Osteoblast (primary cell): ENCODE results near the gene SS18L1. TPM values are rescaled to one million over a fixed set of nuclear protein-coding genes. Genes with fewer than 3 reads are reported as not detected.

Experiments
- DNase-seq: peaks from one replicate; pipeline ENCODE4 v3.0.0; 2011; ENCODE audit warnings: low spot score, mixed read lengths; ENCODE audit not compliant: insufficient read length; ENCODE audit errors: missing footprints
- H2AFZ ChIP-seq: 2 replicates; pipeline ENCODE4 v1.6.0; 2011; ENCODE audit warnings: mild to moderate bottlenecking, low read length
- H3K27ac ChIP-seq: 2 replicates; pipeline ENCODE4 v1.5.1; 2011; ENCODE audit warnings: mild to moderate bottlenecking, low read depth, low read length, moderate library complexity
- H3K27me3 ChIP-seq: 2 replicates; pipeline ENCODE4 v1.6.0; 2012; ENCODE audit warnings: mild to moderate bottlenecking, control low read depth, inconsistent platforms, low read length, moderate library complexity; ENCODE audit not compliant: insufficient read depth
- H3K36me3 ChIP-seq: 2 replicates; pipeline ENCODE4 v1.5.1; 2011; ENCODE audit warnings: mild to moderate bottlenecking, low read length, control low read depth, moderate library complexity; ENCODE audit not compliant: insufficient read depth
- H3K4me1 ChIP-seq: 2 replicates; pipeline ENCODE4 v1.5.1; 2011; ENCODE audit warnings: mild to moderate bottlenecking, low read length, control low read depth, moderate library complexity; ENCODE audit not compliant: insufficient read depth
- H3K4me2 ChIP-seq: 2 replicates; pipeline ENCODE4 v1.6.0; 2011; ENCODE audit warnings: mild to moderate bottlenecking, low read length; ENCODE audit not compliant: insufficient read depth
- H3K4me3 ChIP-seq: fragments of 200-600 bp; sonication (generic); 3 replicates; pipeline ENCODE4 v1.5.1; 2012; ENCODE audit warnings: mild to moderate bottlenecking, low read length, inconsistent platforms; ENCODE audit not compliant: insufficient read depth
- H3K79me2 ChIP-seq: 2 replicates; pipeline ENCODE4 v1.6.0; 2012; ENCODE audit warnings: mild to moderate bottlenecking, low read length, control low read depth, inconsistent platforms; ENCODE audit not compliant: insufficient read depth
- H3K9me3 ChIP-seq: 2 replicates; pipeline ENCODE4 v1.5.1; 2011; ENCODE audit warnings: low read depth, low read length, control low read depth
- H4K20me1 ChIP-seq: 2 replicates; pipeline ENCODE4 v1.6.0; 2012; ENCODE audit warnings: mild to moderate bottlenecking, low read length, control low read depth; ENCODE audit not compliant: insufficient read depth
- total RNA-seq: library from RNA; depleted of rRNA; stranded (reverse); fragments of >200 nt; gene quantifications from 2 replicates; pipeline ENCODE4 v1.2.3, GENCODE V29; 2012
- TF ChIP-seq, protein P1 (sequence below): IDR thresholded peaks from 2 replicates; pipeline ENCODE4 v1.5.1; 2011; ENCODE audit warnings: mild to moderate bottlenecking, low read depth, low read length, moderate library complexity; ENCODE audit errors: extremely low read depth

Gene SS18L1
- total RNA-seq, 1 donor: 12.7 TPM

GRCh38 chr20:62128502-62128901 is 15.1 kb upstream of the SS18L1 start:
- TF ChIP-seq, protein P1, sequence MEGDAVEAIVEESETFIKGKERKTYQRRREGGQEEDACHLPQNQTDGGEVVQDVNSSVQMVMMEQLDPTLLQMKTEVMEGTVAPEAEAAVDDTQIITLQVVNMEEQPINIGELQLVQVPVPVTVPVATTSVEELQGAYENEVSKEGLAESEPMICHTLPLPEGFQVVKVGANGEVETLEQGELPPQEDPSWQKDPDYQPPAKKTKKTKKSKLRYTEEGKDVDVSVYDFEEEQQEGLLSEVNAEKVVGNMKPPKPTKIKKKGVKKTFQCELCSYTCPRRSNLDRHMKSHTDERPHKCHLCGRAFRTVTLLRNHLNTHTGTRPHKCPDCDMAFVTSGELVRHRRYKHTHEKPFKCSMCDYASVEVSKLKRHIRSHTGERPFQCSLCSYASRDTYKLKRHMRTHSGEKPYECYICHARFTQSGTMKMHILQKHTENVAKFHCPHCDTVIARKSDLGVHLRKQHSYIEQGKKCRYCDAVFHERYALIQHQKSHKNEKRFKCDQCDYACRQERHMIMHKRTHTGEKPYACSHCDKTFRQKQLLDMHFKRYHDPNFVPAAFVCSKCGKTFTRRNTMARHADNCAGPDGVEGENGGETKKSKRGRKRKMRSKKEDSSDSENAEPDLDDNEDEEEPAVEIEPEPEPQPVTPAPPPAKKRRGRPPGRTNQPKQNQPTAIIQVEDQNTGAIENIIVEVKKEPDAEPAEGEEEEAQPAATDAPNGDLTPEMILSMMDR: no peak
- Histone ChIP-seq H2AFZ (no peak overlapping the region), H3K9me3 (no peaks in the 10 kb centered on the region), H3K27me3 (no peaks in the 10 kb centered on the region), H4K20me1 (peaks cover 49% of the 10 kb centered on the region), H3K27ac (no peak overlapping the region), H3K4me1 (peaks cover 13% of the 10 kb centered on the region), H3K4me3 (no peak overlapping the region), H3K36me3 (peaks cover 76% of the 10 kb centered on the region), H3K79me2 (peaks cover 40% of the 10 kb centered on the region), H3K4me2 (no peak overlapping the region)
- peak; percentile 11 for DNase-seq

GRCh38 chr20:62129731-62130531 is 13.6 kb upstream of the SS18L1 start:
- Histone ChIP-seq H3K27me3 (no peaks in the 10 kb centered on the region), H3K4me1 (peaks cover 11% of the 10 kb centered on the region), H3K27ac (no peak overlapping the region), H3K79me2 (peaks cover 30% of the 10 kb centered on the region), H2AFZ (no peak overlapping the region), H4K20me1 (peaks cover 39% of the 10 kb centered on the region), H3K4me2 (no peak overlapping the region), H3K36me3 (peaks cover 89% of the 10 kb centered on the region), H3K4me3 (no peak overlapping the region), H3K9me3 (no peaks in the 10 kb centered on the region)
- TF ChIP-seq, protein P1: no peak
- peak; percentile 63 for DNase-seq

- Histone ChIP-seq H3K27ac (no peak overlapping the region), H3K79me2 (peaks cover 22% of the 10 kb centered on the region), H3K9me3 (no peaks in the 10 kb centered on the region), H2AFZ (no peak overlapping the region), H3K27me3 (no peaks in the 10 kb centered on the region), H3K36me3 (peaks cover 90% of the 10 kb centered on the region), H4K20me1 (peaks cover 38% of the 10 kb centered on the region), H3K4me2 (no peak overlapping the region), H3K4me3 (no peak overlapping the region), H3K4me1 (peaks cover 11% of the 10 kb centered on the region)
- TF ChIP-seq, protein P1: no peak
- DNase-seq: peak; percentile 42
Measured at GRCh38 chr20:62131560-62132320, 11.8 kb upstream of the SS18L1 start.

GRCh38 chr20:62132421-62132820 is 11.1 kb upstream of the SS18L1 start:
- peaks cover 43% of the 10 kb centered on the region for H4K20me1 ChIP-seq
- no peak for DNase-seq
- H3K27ac ChIP-seq: no peak overlapping the region
- H3K79me2 ChIP-seq: peaks cover 27% of the 10 kb centered on the region
- TF ChIP-seq, protein P1: no peak
- peaks cover 11% of the 10 kb centered on the region for H3K4me1 ChIP-seq
- no peak overlapping the region for H3K4me3 ChIP-seq
- H3K4me2 ChIP-seq: no peak overlapping the region
- no peaks in the 10 kb centered on the region for H3K9me3 ChIP-seq
- H2AFZ ChIP-seq: no peak overlapping the region
- H3K36me3 ChIP-seq: peaks cover 89% of the 10 kb centered on the region
- no peaks in the 10 kb centered on the region for H3K27me3 ChIP-seq
